ENCODE results near the gene MTG2. TPM values are rescaled to one million over a fixed set of nuclear protein-coding genes. Genes with fewer than 3 reads are reported as not detected.

The MTG2 gene
- total RNA-seq, 1 experiment from 2014 or later = 33.9 TPM

DNA sequence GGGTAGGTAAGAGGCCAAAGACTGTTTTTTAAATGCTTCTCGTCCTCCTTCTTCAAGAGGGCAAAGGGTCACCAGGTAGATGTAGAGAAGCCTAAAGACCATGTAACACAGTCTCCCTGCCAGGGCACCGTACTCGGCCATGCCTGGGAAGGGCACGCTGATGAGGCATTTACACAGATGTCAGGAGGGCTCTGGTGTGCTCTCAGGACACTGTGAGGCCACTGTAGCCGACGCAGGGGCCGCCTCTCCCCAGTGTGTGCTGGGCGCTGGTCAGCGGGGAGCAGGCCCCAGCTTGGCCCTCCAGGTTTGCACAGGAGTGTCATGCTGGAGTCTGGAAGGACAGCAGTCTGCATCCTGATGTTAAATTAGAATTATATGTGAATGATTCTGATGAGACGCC is 7.1 kb upstream of the MTG2 start:
- H3F3A ChIP-seq (ENCODE audit: low read length, unreplicated experiment) = peaks cover 7% of the 10 kb centered on the region
- no peaks in the 10 kb centered on the region for H3K9me2 ChIP-seq (replicated peaks; ENCODE audit: low read length)
- ChIA-PET CTCF (no interaction called here), POLR2A (ENCODE audit: unreplicated experiment) (no interaction called here)
- H3K4me1 ChIP-seq (ENCODE audit: insufficient read depth, low read length) = no peaks in the 10 kb centered on the region
- H3K9ac ChIP-seq (ENCODE audit: low read length) = no peak overlapping the region
- peaks cover 4% of the 10 kb centered on the region; the same call in 1 of the 2 replicates for H3K36me3 ChIP-seq (ENCODE audit: low read depth, low read length)
- H2AFZ ChIP-seq (ENCODE audit: low read length) = no peak overlapping the region
- intact Hi-C loops (cut with micrococcal nuclease) = no loop called here
- BruUV-seq (replicated peaks) = no TSS peak
- H3K4me2 ChIP-seq (ENCODE audit: low read length) = no peak overlapping the region
- no peaks in the 10 kb centered on the region for H3K27me3 ChIP-seq (ENCODE audit: low read length)
- no peak overlapping the region for H3K27ac ChIP-seq (ENCODE audit: low read length)
- no peak for DNase-seq
- ATAC-seq = no peak
- no peaks in the 10 kb centered on the region for H4K20me1 ChIP-seq (ENCODE audit: low read length)
- no peak overlapping the region for H3K4me3 ChIP-seq (ENCODE audit: low read length)
- no peaks in the 10 kb centered on the region for H3K79me2 ChIP-seq (ENCODE audit: low read length)
- no peaks in the 10 kb centered on the region for H3K9me3 ChIP-seq (ENCODE audit: low read length)
- TF ChIP-seq EZH2phosphoT487 (IDR thresholded peaks at IDR 0.05; ENCODE audit: borderline replicate concordance, low read length) (no peak), EZH2 (IDR thresholded peaks at IDR 0.05; ENCODE audit: low read length, unreplicated experiment) (no peak)
- TF ChIP-seq, protein P1, sequence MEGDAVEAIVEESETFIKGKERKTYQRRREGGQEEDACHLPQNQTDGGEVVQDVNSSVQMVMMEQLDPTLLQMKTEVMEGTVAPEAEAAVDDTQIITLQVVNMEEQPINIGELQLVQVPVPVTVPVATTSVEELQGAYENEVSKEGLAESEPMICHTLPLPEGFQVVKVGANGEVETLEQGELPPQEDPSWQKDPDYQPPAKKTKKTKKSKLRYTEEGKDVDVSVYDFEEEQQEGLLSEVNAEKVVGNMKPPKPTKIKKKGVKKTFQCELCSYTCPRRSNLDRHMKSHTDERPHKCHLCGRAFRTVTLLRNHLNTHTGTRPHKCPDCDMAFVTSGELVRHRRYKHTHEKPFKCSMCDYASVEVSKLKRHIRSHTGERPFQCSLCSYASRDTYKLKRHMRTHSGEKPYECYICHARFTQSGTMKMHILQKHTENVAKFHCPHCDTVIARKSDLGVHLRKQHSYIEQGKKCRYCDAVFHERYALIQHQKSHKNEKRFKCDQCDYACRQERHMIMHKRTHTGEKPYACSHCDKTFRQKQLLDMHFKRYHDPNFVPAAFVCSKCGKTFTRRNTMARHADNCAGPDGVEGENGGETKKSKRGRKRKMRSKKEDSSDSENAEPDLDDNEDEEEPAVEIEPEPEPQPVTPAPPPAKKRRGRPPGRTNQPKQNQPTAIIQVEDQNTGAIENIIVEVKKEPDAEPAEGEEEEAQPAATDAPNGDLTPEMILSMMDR (conservative IDR thresholded peaks at IDR 0.05; ENCODE audit: low read depth, low read length) = no peak

DNA sequence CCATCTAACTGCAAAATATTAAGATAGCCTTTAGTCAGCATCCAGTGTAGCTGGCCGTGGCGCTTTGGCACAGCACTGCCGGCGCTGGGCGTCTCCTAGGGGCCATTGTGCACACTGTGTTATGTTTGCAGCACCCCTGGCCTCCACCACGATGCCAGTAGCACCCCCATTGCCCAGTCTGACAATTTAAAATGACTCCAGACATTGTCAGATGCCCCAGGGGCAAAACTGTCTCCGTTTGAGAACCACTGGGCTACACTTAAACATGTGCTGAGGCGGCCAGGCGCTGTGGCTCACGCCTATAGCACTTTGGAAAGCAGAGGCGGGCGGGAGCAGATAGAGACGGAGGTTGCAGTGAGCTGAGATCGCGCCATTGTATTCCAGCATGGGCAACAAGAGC is 6.0 kb upstream of the MTG2 start:
- no peak for DNase-seq

GRCh38 chr20:62177307-62177706 is 5.5 kb upstream of the MTG2 start:
- Histone ChIP-seq H2AFZ (ENCODE audit: low read length) (no peak overlapping the region), H3K9me2 (replicated peaks; ENCODE audit: low read length) (no peaks in the 10 kb centered on the region), H3K36me3 (ENCODE audit: low read depth, low read length) (peaks cover 4% of the 10 kb centered on the region; the same call in 1 of the 2 replicates), H3K4me1 (ENCODE audit: insufficient read depth, low read length) (peaks cover 8% of the 10 kb centered on the region), H3K4me2 (ENCODE audit: low read length) (no peak overlapping the region), H3F3A (ENCODE audit: low read length, unreplicated experiment) (peaks cover 7% of the 10 kb centered on the region), H3K4me3 (ENCODE audit: low read length) (no peak overlapping the region), H3K27me3 (ENCODE audit: low read length) (no peaks in the 10 kb centered on the region), H4K20me1 (ENCODE audit: low read length) (no peaks in the 10 kb centered on the region), H3K79me2 (ENCODE audit: low read length) (peaks cover 7% of the 10 kb centered on the region; the same call in 1 of the 2 replicates), H3K9ac (ENCODE audit: low read length) (no peak overlapping the region), H3K27ac (ENCODE audit: low read length) (no peak overlapping the region), H3K9me3 (ENCODE audit: low read length) (no peaks in the 10 kb centered on the region)
- POLR2A ChIA-PET (ENCODE audit: unreplicated experiment) = no interaction called here
- no peak for TF ChIP-seq EZH2 (IDR thresholded peaks at IDR 0.05; ENCODE audit: low read length, unreplicated experiment)
- no TSS peak for BruUV-seq (replicated peaks)
- ATAC-seq (no peak), DNase-seq (no peak)
- intact Hi-C loops (cut with micrococcal nuclease) = no loop called here
- CTCF ChIA-PET = no interaction called here

More for the DNA sequence above, 6.0 kb upstream of the MTG2 start:
- no peak overlapping the region for H3K9ac ChIP-seq (ENCODE audit: low read length)
- peaks cover 4% of the 10 kb centered on the region; the same call in 1 of the 2 replicates for H3K36me3 ChIP-seq (ENCODE audit: low read depth, low read length)
- H3K9me2 ChIP-seq (replicated peaks; ENCODE audit: low read length) = no peaks in the 10 kb centered on the region
- CTCF ChIA-PET = no interaction called here
- TF ChIP-seq EZH2 (IDR thresholded peaks at IDR 0.05; ENCODE audit: low read length, unreplicated experiment) = no peak
- TF ChIP-seq, protein P1 (conservative IDR thresholded peaks at IDR 0.05; ENCODE audit: low read depth, low read length) = no peak
- TF ChIP-seq EZH2phosphoT487 (IDR thresholded peaks at IDR 0.05; ENCODE audit: borderline replicate concordance, low read length) = no peak
- H3K4me1 ChIP-seq (ENCODE audit: insufficient read depth, low read length) = peaks cover 4% of the 10 kb centered on the region
- BruUV-seq (replicated peaks) = no TSS peak
- no peak for ATAC-seq
- 0 out of 2 replicates have a peak, but pooled peaks cover 3% of the 10 kb centered on the region for H3K79me2 ChIP-seq (ENCODE audit: low read length)
- no peaks in the 10 kb centered on the region for H3K9me3 ChIP-seq (ENCODE audit: low read length)
- H3K4me3 ChIP-seq (ENCODE audit: low read length) = no peak overlapping the region
- POLR2A ChIA-PET (ENCODE audit: unreplicated experiment) = no interaction called here
- no peak overlapping the region for H3K4me2 ChIP-seq (ENCODE audit: low read length)
- peaks cover 7% of the 10 kb centered on the region for H3F3A ChIP-seq (ENCODE audit: low read length, unreplicated experiment)
- no peaks in the 10 kb centered on the region for H4K20me1 ChIP-seq (ENCODE audit: low read length)
- intact Hi-C loops (cut with micrococcal nuclease) = no loop called here
- no peak overlapping the region for H2AFZ ChIP-seq (ENCODE audit: low read length)
- no peaks in the 10 kb centered on the region for H3K27me3 ChIP-seq (ENCODE audit: low read length)
- H3K27ac ChIP-seq (ENCODE audit: low read length) = no peak overlapping the region

Data from PC-3 (cell line).